ENCODE data around the gene SIM1.

SIM1 gene

DNA sequence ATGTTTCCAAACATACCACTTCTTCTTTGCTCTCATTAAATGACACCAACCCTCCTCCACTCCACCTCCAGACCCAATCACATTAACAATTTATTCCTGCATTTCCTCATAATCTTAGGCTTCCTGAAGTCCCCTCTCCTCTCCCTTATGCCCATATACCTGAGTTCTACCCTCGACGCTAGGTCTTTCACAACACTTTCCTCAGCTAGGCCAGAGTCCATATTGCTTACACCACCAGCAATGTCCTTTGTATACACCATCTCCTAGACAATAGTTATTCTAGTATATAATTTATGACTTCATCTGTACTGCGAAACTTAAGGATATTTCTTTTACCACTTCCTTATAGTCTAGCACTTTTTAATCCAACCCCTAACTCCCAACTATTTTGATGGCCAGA, 47.7 kb downstream of the SIM1 start (continued):
- TF ChIP-seq, protein P1, sequence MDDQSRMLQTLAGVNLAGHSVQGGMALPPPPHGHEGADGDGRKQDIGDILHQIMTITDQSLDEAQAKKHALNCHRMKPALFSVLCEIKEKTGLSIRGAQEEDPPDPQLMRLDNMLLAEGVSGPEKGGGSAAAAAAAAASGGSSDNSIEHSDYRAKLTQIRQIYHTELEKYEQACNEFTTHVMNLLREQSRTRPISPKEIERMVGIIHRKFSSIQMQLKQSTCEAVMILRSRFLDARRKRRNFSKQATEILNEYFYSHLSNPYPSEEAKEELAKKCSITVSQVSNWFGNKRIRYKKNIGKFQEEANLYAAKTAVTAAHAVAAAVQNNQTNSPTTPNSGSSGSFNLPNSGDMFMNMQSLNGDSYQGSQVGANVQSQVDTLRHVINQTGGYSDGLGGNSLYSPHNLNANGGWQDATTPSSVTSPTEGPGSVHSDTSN (CRISPR knock-in tag; IDR thresholded peaks at IDR 0.05) = no peak
- TF ChIP-seq KLF1 (tag by site-specific recombination; IDR thresholded peaks at IDR 0.05) (no peak), SCRT1 (tag by site-specific recombination; IDR thresholded peaks at IDR 0.05; ENCODE audit: borderline replicate concordance) (no peak), TCF7L2 (IDR thresholded peaks at IDR 0.05; ENCODE audit: borderline replicate concordance, low read depth, low read length) (no peak), ZNF16 (tag by site-specific recombination; IDR thresholded peaks at IDR 0.05; ENCODE audit: low read depth) (no peak), ZNF707 (tag by site-specific recombination; IDR thresholded peaks at IDR 0.05) (no peak), ZNF202 (tag by site-specific recombination; IDR thresholded peaks at IDR 0.05; ENCODE audit: borderline replicate concordance) (no peak), AEBP2 (tag by site-specific recombination; IDR thresholded peaks at IDR 0.05; ENCODE audit: borderline replicate concordance) (no peak)
- TF ChIP-seq, protein P2, sequence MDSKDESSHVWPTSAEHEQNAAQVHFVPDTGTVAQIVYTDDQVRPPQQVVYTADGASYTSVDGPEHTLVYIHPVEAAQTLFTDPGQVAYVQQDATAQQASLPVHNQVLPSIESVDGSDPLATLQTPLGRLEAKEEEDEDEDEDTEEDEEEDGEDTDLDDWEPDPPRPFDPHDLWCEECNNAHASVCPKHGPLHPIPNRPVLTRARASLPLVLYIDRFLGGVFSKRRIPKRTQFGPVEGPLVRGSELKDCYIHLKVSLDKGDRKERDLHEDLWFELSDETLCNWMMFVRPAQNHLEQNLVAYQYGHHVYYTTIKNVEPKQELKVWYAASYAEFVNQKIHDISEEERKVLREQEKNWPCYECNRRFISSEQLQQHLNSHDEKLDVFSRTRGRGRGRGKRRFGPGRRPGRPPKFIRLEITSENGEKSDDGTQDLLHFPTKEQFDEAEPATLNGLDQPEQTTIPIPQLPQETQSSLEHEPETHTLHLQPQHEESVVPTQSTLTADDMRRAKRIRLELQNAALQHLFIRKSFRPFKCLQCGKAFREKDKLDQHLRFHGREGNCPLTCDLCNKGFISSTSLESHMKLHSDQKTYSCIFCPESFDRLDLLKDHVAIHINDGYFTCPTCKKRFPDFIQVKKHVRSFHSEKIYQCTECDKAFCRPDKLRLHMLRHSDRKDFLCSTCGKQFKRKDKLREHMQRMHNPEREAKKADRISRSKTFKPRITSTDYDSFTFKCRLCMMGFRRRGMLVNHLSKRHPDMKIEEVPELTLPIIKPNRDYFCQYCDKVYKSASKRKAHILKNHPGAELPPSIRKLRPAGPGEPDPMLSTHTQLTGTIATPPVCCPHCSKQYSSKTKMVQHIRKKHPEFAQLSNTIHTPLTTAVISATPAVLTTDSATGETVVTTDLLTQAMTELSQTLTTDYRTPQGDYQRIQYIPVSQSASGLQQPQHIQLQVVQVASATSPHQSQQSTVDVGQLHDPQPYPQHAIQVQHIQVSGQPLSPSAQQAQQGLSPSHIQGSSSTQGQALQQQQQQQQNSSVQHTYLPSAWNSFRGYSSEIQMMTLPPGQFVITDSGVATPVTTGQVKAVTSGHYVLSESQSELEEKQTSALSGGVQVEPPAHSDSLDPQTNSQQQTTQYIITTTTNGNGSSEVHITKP (tag by site-specific recombination; IDR thresholded peaks at IDR 0.05) = no peak

DNA sequence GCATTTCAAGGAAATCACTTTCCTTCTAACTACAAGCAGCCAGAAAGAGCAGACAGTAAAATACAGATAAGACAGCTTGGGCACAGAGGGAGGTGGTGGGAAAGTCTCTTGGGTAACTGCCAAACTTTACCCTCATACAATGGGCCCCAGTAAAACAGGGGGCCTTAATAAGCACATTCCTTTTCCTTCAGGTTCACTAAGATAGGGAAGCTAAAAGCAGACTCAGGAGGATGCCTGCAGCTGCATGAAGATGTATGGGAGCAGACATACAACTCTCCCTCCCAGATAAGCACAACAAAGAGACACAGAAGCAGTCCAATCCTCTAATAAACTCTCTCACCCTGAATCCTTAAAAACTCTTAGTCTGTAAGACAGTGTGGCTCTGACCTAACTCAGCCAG, 49.0 kb downstream of the SIM1 start:
- H3K27ac ChIP-seq (ENCODE audit: extremely low read depth, low read depth, low read length) = no peak overlapping the region
- POLR2A ChIA-PET = no interaction called here
- H3K9me3 ChIP-seq (ENCODE audit: control insufficient read depth, insufficient read depth, low read depth, low read length) = no peaks in the 10 kb centered on the region
- no peaks in the 10 kb centered on the region; a peak in 2 of 3 replicates for H3K36me3 ChIP-seq (ENCODE audit: control insufficient read depth in 2 of 2, insufficient read depth in 1 of 2, low read length in 2 of 2)
- CTCF ChIA-PET = interaction anchor here (0.6 to 1.0 kb wide), 2 partner anchors 116 to 1079 kb away, joined by 3 to 4 read pairs; no protein-coding TSS in a partner anchor
- H3K4me1 ChIP-seq (ENCODE audit: control insufficient read depth, insufficient read depth, low read length) = peaks cover 3% of the 10 kb centered on the region; the same call in 1 of the 2 replicates
- H3K4me3 ChIP-seq (ENCODE audit: low read depth, low read length) = no peak overlapping the region
- TF ChIP-seq ZNF658 (tag by site-specific recombination; IDR thresholded peaks at IDR 0.05) = no peak
- peak; percentile 39; the same call in 1 of the 2 replicates for TF ChIP-seq ZNF335 (tag by site-specific recombination; conservative IDR thresholded peaks at IDR 0.05)
- TF ChIP-seq, protein P3, sequence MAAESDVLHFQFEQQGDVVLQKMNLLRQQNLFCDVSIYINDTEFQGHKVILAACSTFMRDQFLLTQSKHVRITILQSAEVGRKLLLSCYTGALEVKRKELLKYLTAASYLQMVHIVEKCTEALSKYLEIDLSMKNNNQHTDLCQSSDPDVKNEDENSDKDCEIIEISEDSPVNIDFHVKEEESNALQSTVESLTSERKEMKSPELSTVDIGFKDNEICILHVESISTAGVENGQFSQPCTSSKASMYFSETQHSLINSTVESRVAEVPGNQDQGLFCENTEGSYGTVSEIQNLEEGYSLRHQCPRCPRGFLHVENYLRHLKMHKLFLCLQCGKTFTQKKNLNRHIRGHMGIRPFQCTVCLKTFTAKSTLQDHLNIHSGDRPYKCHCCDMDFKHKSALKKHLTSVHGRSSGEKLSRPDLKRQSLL (tag by site-specific recombination; IDR thresholded peaks at IDR 0.05) = no peak
- no peak for TF ChIP-seq REPIN1 (tag by site-specific recombination; IDR thresholded peaks at IDR 0.05; ENCODE audit: low read depth)
- no peak for TF ChIP-seq ZNF37A (tag by site-specific recombination; IDR thresholded peaks at IDR 0.05)
- no peak for TF ChIP-seq ZNF558 (tag by site-specific recombination; IDR thresholded peaks at IDR 0.05)
- TF ChIP-seq ZNF184 (tag by site-specific recombination; IDR thresholded peaks at IDR 0.05) = no peak
- TF ChIP-seq ZNF341 (tag by site-specific recombination; IDR thresholded peaks at IDR 0.05; ENCODE audit: low read depth) = peak; percentile 73

Data from HEK293 (cell line).